Frontal cortex (tissue), 4 donors: ENCODE results near the gene DGAT2. TPM values are rescaled to one million over a fixed set of nuclear protein-coding genes. Genes with fewer than 3 reads are reported as not detected.

Experiments used
- DNase-seq, 2 donors: peaks; one replicate each; pipeline ENCODE4 v3.0.0; 2012; ENCODE audit warnings: low spot score in 2 of 2
- FAIRE-seq: peaks from 2 replicates; lab custom pipeline; 2012; peaks lifted over from hg19 to GRCh38; lab: Jason Lieb, UNC
- total RNA-seq: library from RNA; depleted of rRNA; stranded (reverse); fragments of >200 nt; gene quantifications from one replicate; pipeline ENCODE4 v1.2.3, GENCODE V29; 2014
- donor health status: control.
- donor health status: control.
- donor health status: control.

DGAT2 gene
- total RNA-seq, 1 donor from 2014 or later, result 4.1 TPM

GRCh38 chr11:75777461-75778110 lies 9.0 kb downstream of the DGAT2 start:
- no peak for DNase-seq
- no peak for FAIRE-seq

DNA sequence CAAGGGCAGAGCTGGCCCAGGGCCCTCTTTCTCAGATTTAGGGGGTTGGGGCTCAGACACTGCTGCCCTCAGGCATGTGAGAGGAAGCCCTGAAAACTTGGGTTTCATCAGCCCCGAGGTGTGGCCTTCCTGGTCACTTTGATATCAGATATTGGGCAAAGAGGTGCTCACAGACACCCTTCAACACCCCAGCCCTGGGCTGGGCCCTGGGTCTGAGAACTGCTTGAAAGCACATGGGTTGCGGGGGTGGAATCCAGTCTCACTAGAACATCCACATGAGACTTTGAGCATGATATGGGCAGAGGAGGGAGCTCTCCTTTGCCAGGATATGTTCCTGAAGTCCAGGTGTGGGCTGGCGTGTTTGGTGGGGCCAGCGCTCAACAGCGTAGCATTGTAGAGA lies 10.4 kb downstream of the DGAT2 start:
- DNase-seq, result no peak
- FAIRE-seq, result no peak

DNA sequence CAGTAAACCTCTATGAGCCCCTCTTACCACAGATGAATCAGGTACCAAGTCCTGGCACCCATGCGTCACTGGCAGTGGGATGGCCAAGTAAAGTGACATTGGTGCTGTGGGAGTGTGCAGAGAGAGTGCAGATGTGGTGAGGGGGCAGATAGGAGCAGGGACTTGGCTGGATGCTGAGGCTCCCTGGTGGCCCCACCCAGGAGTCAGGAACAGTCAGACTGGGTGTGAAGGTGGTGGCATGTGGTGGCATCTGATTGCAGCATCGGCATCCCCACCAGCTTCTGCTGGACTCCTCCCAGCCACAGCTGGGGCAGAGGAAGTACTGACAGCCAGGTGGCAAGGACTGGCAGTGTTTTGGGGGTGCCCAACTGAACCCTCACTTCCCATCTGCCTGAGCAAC lies 11.4 kb downstream of the DGAT2 start:
- DNase-seq (no peak), FAIRE-seq (no peak)

DNA sequence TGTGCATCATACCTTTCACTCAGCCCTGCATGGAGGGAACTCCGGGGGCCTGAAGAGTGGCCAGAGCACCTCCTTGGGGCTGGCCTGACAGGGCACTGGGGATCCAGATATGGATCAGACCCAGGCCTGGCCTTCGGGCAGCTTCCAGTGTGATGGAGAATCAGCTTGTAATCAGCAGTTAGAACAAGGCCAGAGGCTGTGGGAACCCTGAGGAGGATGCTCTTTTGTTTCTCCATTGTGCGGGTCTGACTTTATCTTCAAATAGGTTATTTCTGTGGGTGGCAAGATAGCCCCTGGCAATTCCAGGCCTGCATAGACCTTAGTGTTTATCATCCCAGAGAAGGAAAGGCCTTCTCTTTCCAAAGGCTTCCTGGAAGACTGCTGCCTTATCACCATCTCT lies 12.3 kb downstream of the DGAT2 start:
- FAIRE-seq (no peak), DNase-seq (no peak)

DNA sequence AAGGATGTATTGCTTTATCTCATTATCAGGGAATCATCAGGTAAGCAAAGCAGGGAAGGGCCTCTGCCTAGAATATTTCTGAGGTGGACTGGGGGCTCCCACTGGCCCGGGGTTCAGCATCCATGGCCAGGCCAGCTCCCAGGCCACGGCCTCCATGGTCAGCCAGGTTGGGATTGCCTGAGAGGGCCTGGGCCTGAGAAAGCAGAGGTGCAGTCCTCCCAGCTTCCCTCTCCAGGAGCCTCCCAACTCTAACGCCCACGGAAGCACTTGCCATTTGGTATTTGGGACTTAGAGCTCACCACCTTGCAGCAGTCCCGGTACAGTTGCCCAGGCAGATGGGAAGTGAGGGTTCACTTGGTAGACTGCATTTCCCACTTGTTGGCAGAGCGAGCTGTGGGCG lies 12.7 kb downstream of the DGAT2 start:
- no peak for DNase-seq
- no peak for FAIRE-seq

- DNase-seq (no peak), FAIRE-seq (no peak)
Measured at GRCh38 chr11:75781831-75782230, 13.3 kb downstream of the DGAT2 start.

- FAIRE-seq (no peak), DNase-seq (no peak)
Measured at GRCh38 chr11:75782540-75783263, 14.1 kb downstream of the DGAT2 start.

DNA sequence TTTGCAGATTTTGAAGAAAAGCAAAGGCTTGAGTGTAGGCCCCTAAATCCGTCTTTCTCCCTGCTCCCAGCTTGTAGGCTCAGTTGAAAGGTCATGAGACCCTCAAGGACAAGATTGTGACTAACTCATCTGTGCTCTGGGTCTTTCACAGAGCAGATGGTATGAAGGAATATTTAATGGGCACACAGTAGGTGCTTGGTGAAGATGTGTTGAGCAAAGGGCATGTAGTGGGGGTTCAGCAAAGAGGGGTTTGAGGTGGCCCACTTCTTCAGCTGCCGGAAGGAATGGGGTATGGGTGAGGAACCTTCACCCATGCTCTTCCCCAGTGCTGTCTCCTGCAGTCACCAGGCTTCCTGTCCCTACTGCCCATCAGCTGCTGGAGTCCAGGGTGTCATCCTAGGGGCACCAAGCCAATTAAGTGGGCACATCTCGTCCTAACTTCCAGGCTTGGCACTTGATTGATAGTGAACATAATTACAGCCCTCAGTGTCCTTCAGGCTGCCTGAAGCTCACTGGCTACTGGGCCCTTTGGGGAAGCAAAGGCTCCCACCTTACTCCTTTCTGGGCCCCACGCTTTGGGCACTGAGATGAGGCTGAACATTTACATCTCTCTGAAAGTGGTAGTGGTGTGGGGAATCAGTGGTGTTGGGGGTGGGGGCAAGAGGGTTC lies 15.0 kb downstream of the DGAT2 start:
- FAIRE-seq (no peak), DNase-seq (no peak)

- DNase-seq (no peak), FAIRE-seq (no peak)
Measured at GRCh38 chr11:75784085-75784478, 15.5 kb downstream of the DGAT2 start.

GRCh38 chr11:75784506-75784905 lies 15.9 kb downstream of the DGAT2 start:
- DNase-seq (no peak), FAIRE-seq (no peak)

GRCh38 chr11:75785187-75785586 lies 16.6 kb downstream of the DGAT2 start:
- DNase-seq, result no peak
- no peak for FAIRE-seq

GRCh38 chr11:75786101-75786736 lies 17.6 kb downstream of the DGAT2 start:
- no peak for FAIRE-seq

DNA sequence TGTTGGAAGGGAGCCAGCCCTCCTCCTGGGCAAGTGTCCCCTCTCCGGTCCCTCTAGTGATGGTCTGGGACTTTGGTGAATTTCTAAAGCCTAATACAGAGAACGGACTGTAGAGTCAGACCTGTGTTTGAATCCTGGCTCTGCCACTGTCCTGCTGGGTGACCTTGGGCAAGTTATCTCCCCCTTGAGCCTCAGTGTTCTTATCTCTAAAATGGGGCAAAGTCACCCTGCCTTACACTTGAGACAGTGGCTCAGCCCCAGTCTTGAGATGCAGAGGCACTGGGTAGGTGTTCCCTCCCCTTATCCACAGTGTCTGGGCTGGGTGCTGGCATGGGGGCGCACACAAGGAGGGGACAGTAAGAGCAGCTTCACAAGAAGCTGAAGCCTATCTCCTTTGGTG lies 20.9 kb downstream of the DGAT2 start:
- FAIRE-seq, result no peak
- no peak for DNase-seq

More at GRCh38 chr11:75786101-75786736, 17.6 kb downstream of the DGAT2 start:
- DNase-seq, result no peak

- DNase-seq, result no peak
- no peak for FAIRE-seq
Measured at GRCh38 chr11:75790986-75791385, 22.4 kb downstream of the DGAT2 start.

DNA sequence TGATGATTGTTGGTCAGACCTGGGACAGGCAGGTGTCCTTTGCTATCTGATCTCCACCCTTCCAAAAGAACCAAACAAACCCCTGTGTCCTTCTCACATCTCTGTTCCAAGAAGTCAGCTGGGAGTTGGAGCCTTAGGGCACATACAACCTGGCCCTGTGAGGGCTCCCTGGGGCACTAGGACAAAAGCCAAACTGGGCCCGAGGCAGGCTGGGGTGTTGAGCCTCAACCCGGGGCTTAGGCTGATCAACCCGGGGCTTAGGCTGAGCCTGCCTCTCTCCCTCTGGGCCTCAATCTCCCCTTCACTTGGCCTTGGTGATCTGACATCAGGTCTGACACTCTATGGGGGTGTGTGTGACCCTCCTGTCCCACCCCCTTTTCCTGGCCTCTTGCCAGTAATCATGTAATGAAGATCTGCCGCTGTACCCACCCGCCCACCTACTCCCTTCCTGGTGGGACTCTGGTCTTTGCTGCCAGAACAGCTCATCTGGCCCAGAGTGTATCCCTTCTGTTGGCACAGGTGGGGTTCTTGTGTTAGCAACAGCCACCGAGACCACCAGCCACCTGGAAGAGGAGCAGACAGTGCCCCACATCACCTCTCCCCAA lies 23.7 kb downstream of the DGAT2 start:
- DNase-seq (no peak), FAIRE-seq (no peak)

GRCh38 chr11:75792997-75793800 lies 24.6 kb downstream of the DGAT2 start:
- no peak for DNase-seq

GRCh38 chr11:75793966-75794365 lies 25.4 kb downstream of the DGAT2 start:
- DNase-seq, result no peak
- FAIRE-seq, result no peak

More at GRCh38 chr11:75792997-75793800, 24.6 kb downstream of the DGAT2 start:
- FAIRE-seq, result no peak

GRCh38 chr11:75795276-75796090 lies 26.9 kb downstream of the DGAT2 start:
- FAIRE-seq (no peak), DNase-seq (no peak)

- DNase-seq, result no peak
- FAIRE-seq, result no peak
Measured at GRCh38 chr11:75796091-75796435, 27.5 kb downstream of the DGAT2 start.
